PC-9 (cell line): ENCODE data around the gene SLC35E3.

Experiments
- CTCF ChIP-seq: fragments of 200-600 bp; sonication (generic); conservative IDR thresholded peaks from 2 replicates; pipeline ENCODE4 v1.6.1; 2017; ENCODE audit warnings: mixed run types, antibody characterized with exemption, mild to moderate bottlenecking, moderate library complexity
- EZH2 ChIP-seq: fragments of 200-600 bp; sonication (generic); IDR thresholded peaks from 2 replicates; pipeline ENCODE4 v1.8.0; 2017; ENCODE audit warnings: antibody characterized with exemption, low read depth

- TF ChIP-seq CTCF, result no peak
- TF ChIP-seq EZH2, result no peak
Measured at GRCh38 chr12:68750506-68750905, 4.5 kb downstream of the SLC35E3 start.
